ENCODE results near the gene KIF12. TPM values are rescaled to one million over a fixed set of nuclear protein-coding genes. Genes with fewer than 3 reads are reported as not detected.

KIF12 gene
- total and polyA plus RNA-seq, 2 of the 8 experiments (the other 6 are each of a cell fraction or from before 2014, with no cell fraction given), result 2.9 to 3.9 TPM

DNA sequence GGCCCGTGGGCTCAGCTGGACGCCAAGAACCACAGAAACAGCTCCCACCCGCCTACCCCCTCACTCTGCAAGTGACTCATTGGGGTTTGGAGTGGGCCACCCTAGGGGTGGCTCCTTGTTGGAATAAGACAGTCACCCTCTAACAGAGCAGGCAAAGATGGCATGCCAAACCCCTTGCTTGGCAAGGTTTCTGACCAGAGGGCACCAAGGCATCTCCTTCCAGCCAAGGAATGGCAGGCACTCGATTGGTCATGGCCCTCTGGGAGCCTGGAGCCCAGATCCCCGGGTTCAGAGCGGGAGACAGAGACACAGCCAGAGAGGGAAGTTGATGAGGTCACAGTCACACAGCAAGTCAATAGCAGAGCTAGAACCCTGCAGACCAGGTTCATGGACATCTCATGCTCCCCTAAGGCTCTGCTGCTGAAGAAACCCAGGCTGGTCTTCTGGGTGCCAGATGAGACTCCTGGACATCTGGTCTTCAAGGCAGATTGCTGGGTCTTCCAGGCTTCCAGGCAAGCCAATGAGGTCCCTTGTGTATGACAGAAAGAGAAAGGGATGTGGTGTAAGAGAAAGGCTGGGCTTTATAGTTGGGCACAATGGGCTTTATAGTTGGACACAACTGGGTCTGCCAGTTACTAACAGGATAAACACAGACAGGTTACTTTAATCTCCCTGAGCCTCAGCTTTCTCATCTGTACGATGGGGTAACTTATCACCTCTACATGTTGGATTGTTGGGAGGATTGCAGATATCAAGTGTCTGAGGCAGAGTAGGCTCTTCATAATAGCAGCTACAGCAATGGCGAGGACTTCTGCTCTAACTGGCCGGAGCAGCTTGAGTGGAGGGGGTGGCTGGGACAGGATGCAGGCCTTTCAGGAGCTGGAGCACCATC, 23.3 kb upstream of the KIF12 start (continued):
- TF ChIP-seq HDAC6 (IDR thresholded peaks at IDR 0.05; ENCODE audit: low read depth, low read length), result no peak
- TF ChIP-seq TAF1 (IDR thresholded peaks at IDR 0.05; ENCODE audit: low read depth, low read length), result no peak

Measured in H1 (cell line).